Activated CD4-positive, alpha-beta T cell treated with anti-CD3 and anti-CD28 coated beads for 1 hour (primary cell): ENCODE results near the gene OR51B4.
"Not testable (repeated sequence)": the region's sequence is repeated elsewhere in the genome, so short reads cannot be mapped to it uniquely, and the experiment has no call there.

Experiments used
- DNase-seq: peaks from one replicate; pipeline ENCODE4 v3.0.0-alpha.2; 2020

Gene OR51B4

GRCh38 chr11:5269715-5270147, 32.0 kb downstream of the OR51B4 start, which contains the start of gene HBE1:
Gene HBE1 (minus strand): TSS chr11:5269945. CDS start chr11:5269890, 55 bp downstream.
- DNase-seq, result no peak

GRCh38 chr11:5267033-5267563, 34.6 kb downstream of the OR51B4 start:
- no peak for DNase-seq

- no peak for DNase-seq
Measured at GRCh38 chr11:5266609-5267008, 35.1 kb downstream of the OR51B4 start.

- DNase-seq, result no peak
Measured at GRCh38 chr11:5265832-5266231, 35.9 kb downstream of the OR51B4 start.

GRCh38 chr11:5258543-5259262, 43.0 kb downstream of the OR51B4 start:
- DNase-seq, result no peak

- DNase-seq, result no peak
Measured at GRCh38 chr11:5257296-5257695, 44.5 kb downstream of the OR51B4 start.

GRCh38 chr11:5254646-5255413, 46.9 kb downstream of the OR51B4 start, which contains the start of gene HBG2:
Gene HBG2 (minus strand): TSS chr11:5254781. CDS start chr11:5254728, 53 bp downstream.
- not testable (repeated sequence) for DNase-seq

- not testable (repeated sequence) for DNase-seq
Measured at GRCh38 chr11:5254023-5254422, 47.7 kb downstream of the OR51B4 start.

GRCh38 chr11:5253440-5253839, 48.3 kb downstream of the OR51B4 start:
- DNase-seq, result not testable (repeated sequence)

GRCh38 chr11:5252919-5253265, 48.9 kb downstream of the OR51B4 start:
- no peak for DNase-seq

- DNase-seq, result no peak
Measured at GRCh38 chr11:5252192-5252918, 49.4 kb downstream of the OR51B4 start.

GRCh38 chr11:5251746-5252145, 50.0 kb downstream of the OR51B4 start:
- no peak for DNase-seq
